Amniotic stem cell (primary cell): ENCODE results near the gene CAMTA2.
A peak's percentile ranks its signal among the peaks of the same experiment; 100 is the strongest.

Experiments used
- DNase-seq: peaks from one replicate; lab custom pipeline; 2025; lab: John Stamatoyannopoulos, UW

Gene CAMTA2

DNA sequence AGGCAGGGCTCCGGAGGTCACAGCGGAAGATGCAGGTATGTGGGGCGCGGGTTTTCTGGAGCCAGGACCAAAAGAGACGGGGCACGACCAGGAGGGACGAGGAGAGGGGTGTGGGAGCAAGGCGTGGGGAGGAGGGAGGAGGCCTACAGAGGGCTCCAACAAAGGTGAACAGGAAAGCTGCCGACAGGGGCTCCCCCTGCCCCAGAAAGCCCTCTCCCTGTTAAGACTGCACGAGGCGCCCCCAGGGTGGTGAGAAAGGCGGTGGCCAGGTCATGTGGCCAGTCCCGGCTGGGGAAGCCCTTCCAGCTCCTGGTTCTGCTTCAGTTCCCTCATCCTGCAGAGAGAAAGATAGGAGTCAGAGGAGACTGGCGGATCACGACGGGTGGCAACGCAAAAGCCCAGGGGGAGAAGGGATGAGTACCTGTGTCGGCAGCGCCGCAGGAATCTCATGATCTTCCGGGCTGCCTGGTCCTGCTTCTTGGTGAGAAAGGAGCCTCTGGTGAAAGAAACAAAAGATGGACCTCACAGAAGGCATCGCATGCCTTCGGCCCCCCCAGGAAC, 18.9 kb downstream of the CAMTA2 start:
- peak; percentile 11 for DNase-seq

GRCh38 chr17:4967539-4968485, 19.7 kb downstream of the CAMTA2 start, which contains the start of gene SPAG7:
Gene SPAG7 (minus strand): TSS chr17:4967817. CDS start chr17:4967804, 13 bp downstream.
- peak; percentile 91 for DNase-seq

DNA sequence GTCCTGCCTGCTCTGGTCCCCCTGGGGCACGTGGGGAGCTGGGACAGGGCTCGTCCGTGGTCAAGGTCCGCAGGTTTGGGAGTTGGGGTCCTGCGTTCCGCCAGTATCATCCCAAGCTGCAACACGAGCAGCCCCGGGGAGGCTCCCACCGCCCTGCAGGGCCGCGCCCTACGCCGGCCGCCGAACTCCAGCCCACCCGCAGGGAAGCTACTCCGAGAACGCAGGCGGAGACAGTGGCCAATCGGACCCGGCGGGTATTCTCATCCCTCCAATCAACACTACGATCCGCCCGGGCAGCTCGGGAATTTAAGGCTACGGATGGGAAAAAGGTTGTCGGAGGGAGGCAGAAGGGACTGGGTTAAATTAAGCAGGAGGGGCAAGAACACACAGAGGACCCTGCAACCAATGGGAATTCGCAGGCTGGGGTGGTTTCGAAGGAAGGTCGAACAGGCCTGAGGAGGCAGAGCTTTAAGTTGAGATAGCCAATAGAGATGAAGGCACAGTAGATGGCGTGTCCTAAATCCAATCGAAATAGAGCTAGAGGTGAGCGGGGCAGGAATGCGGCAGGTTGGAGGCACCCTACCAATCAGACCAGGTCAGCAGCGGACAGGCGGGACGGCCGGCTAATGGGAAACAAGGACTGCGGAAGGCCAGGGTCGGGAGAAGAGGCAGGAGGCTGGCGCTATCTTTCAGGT, 20.5 kb downstream of the CAMTA2 start:
- peak; percentile 98 for DNase-seq

- no peak for DNase-seq
Observed at GRCh38 chr17:4965311-4965986, 22.0 kb downstream of the CAMTA2 start.

GRCh38 chr17:4960279-4960922, 27.1 kb downstream of the CAMTA2 start:
- DNase-seq = no peak

- DNase-seq = no peak
Observed at GRCh38 chr17:4959261-4959965, 28.1 kb downstream of the CAMTA2 start.

GRCh38 chr17:4958102-4958501, 29.4 kb downstream of the CAMTA2 start:
- DNase-seq = no peak

GRCh38 chr17:4956493-4957061, 30.9 kb downstream of the CAMTA2 start:
- no peak for DNase-seq

DNA sequence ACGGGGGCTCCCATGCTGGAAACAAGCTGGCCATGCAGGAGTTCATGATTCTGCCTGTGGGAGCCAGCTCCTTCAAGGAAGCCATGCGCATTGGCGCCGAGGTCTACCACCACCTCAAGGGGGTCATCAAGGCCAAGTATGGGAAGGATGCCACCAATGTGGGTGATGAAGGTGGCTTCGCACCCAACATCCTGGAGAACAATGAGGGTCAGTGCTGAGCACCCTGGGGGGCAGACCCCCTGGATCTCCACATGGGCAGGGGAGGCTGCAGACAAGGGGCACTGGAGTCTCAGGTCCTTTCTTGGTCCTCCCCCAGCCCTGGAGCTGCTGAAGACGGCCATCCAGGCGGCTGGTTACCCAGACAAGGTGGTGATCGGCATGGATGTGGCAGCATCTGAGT, 32.4 kb downstream of the CAMTA2 start:
- DNase-seq = no peak

DNA sequence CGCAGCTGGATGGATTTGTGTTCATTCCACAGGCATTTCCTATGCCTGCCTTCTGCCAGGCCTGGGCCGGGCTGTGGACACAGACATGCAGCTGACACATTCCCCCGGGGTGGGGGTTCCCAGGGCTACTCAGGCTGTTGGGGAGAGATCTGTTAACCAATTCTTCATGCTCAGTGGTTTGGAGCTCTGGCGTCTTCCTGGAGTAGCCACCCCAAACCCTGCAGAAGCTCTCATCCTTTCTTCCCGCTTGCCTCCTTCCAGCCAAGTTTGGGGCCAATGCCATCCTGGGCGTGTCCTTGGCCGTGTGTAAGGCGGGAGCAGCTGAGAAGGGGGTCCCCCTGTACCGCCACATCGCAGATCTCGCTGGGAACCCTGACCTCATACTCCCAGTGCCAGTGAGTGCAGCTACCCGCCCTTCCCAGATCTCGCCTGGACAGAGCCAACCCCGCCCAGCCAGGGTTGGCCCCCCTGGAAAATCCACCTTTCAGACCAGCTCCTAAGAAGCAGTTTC, 34.0 kb downstream of the CAMTA2 start:
- DNase-seq = peak; percentile 40

DNA sequence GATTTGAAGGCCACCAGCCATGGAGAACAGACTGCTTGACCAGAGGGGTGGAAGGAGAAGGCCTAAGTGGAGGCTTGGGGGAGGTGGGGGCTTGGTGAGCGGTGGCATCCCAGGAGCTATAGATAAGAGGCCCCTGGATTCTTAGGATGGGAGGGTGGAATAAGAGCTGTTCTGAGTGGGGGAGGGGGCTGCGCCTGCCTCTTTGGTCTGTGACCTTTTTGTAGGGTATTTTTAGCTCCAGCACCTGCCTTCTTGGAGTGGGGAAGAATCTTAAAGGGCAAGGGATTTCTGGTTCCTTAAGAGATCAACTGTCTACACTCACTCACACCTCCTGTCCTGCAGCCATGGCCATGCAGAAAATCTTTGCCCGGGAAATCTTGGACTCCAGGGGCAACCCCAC, 36.0 kb downstream of the CAMTA2 start:
- DNase-seq = no peak

DNA sequence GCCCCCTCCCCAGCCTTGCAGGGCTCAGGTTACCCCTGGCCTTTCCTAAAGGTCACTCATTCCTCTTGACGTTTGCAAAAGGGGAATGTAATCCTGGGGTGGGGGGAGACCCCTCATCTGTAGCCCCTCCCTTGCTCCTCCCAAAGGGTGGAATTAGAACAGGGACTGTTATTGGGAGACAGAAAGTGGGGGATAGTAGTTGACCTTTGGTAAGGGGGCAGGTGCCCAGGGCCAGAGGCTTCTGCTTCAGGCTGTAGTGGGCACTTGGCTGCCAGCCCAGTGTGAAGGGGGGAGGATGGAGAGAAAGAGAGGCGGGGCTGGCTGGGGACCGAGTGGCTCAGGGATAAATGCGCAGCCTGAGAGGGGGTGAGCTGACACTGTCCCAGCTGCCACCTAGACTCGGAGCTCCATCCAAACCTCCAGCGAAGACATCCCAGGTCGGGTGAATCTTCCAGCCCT, 36.7 kb downstream of the CAMTA2 start, which contains the start of gene ENO3:
Gene ENO3 (plus strand): TSS at position 374 of the 459 bp plus-strand sequence. CDS start 711 bp downstream, outside the sequence.
- DNase-seq = no peak

- peak; percentile 56 for DNase-seq
Observed at GRCh38 chr17:4950075-4950745, 37.3 kb downstream of the CAMTA2 start.

GRCh38 chr17:4949321-4950074, 38.0 kb downstream of the CAMTA2 start:
- peak; percentile 13 for DNase-seq

- DNase-seq = peak; percentile 89
Observed at GRCh38 chr17:4948931-4949320, 38.5 kb downstream of the CAMTA2 start.

DNA sequence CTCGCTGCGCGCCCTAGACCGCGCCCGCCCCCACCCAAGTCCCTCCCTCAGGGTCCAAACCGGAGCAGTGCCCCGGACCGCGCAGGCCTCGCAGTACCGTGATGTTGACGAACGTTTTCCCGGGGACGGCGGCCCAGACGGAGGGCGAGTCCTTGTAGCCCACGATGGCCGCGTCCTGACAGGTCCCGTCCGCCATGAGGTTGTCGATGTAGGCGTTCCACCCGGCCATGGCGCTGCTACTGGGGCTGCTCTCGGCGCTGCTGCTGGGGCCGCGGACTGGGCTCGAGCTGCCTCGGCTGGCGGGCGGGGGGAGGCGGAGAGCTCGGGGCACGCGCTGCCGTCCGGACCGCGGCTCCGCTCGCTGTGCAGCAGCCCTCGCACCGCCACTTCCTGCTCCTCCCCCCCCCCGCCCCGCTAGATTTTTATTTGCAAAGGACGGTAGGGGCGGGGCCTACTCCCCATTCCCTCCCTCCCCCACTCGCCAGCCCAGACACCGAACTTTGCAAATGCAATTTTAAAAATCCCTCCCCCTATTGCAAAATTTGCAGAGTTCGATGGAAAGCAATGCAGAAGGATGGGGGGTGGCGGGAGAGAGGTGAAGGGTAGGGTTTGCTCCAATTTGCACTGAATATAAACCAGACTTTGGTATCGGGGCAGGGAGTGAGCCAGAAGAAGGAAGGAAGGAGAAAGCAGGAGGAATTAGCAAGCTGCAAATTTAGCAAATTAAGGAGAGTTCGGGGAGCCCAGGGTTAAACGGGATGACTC, 39.1 kb downstream of the CAMTA2 start, which contains the start of gene PFN1:
Gene PFN1 (minus strand): TSS at position 365 of the 765 bp plus-strand sequence. CDS start 136 bp downstream, at position 229.
- DNase-seq = peak; percentile 81

GRCh38 chr17:4947411-4948165, 39.9 kb downstream of the CAMTA2 start:
- peak; percentile 29 for DNase-seq
